Right atrium auricular region (tissue), 2 donors: Measurements from ENCODE around the gene FGF1. TPM values are rescaled to one million over a fixed set of nuclear protein-coding genes. Genes with fewer than 3 reads are reported as not detected.

Source experiments
- DNase-seq: peaks from one replicate; pipeline ENCODE4 v3.0.0-alpha.2; 2019; ENCODE audit warnings: low spot score
- H3K27ac ChIP-seq, 2 donors: fragments of 200-600 bp; sonication (generic); 1 replicate in 1 of 2; 2 replicates in 1 of 2; pipeline ENCODE4 v1.5.1; 2016 to 2019
- H3K27me3 ChIP-seq, 2 donors: fragments of 200-600 bp; sonication (generic); one replicate each; pipeline versions ENCODE4 v1.5.1 to v1.6.0; 2017 to 2019
- H3K36me3 ChIP-seq: fragments of 200-600 bp; sonication (generic); one replicate; pipeline ENCODE4 v1.5.1; 2016
- H3K4me1 ChIP-seq, 2 donors: fragments of 200-600 bp; sonication (generic); one replicate each; pipeline versions ENCODE4 v1.5.1 to v1.6.0; 2017 to 2019
- H3K4me3 ChIP-seq, 2 donors: fragments of 200-600 bp; sonication (generic); 1 replicate in 1 of 2; 2 replicates in 1 of 2; pipeline ENCODE4 v1.5.1; 2017 to 2019; ENCODE audit warnings: mild to moderate bottlenecking in 1 of 2, moderate library complexity in 1 of 2
- H3K9me3 ChIP-seq, 2 donors: fragments of 200-600 bp; sonication (generic); one replicate each; pipeline ENCODE4 v1.5.1; 2019
- total RNA-seq, 2 donors: library from RNA; depleted of rRNA; stranded (reverse); fragments of >200 nt; gene quantifications; one replicate each; pipeline ENCODE4 v1.1.0, GENCODE V29; 2016
- TF ChIP-seq, protein P1 (sequence below), 2 donors: fragments of 200-600 bp; sonication (generic); IDR thresholded peaks; one replicate each; pipeline ENCODE4 v1.5.1; 2019; ENCODE audit warnings: antibody characterized with exemption in 2 of 2

FGF1 gene
- total RNA-seq, 2 donors from 2014 or later = 35.3 to 47.9 TPM

DNA sequence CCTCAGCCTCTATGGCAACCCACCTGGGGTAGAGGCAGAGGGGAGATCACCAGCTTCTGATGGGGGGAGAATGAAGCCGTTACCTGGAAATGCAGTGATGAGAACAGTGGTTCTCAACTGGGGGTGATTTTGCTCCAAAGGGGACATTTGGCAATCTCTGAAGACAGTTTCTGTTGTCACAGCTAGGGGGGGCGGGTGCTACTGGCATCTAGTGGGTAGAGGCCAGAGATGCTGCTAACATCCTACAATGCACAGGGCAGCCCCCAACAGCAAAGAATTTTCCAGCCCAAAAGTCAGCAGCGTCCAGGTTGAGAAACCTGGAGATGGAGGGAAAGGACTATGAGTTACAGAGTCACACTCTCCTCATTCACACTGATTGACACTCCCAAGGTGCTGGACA, 84.5 kb downstream of the FGF1 start:
- Histone ChIP-seq H3K27ac (peak overlapping the region; percentile 54 to 66), H3K4me1 (peaks cover 0 to 12% of the 10 kb centered on the region in 2 donors)

DNA sequence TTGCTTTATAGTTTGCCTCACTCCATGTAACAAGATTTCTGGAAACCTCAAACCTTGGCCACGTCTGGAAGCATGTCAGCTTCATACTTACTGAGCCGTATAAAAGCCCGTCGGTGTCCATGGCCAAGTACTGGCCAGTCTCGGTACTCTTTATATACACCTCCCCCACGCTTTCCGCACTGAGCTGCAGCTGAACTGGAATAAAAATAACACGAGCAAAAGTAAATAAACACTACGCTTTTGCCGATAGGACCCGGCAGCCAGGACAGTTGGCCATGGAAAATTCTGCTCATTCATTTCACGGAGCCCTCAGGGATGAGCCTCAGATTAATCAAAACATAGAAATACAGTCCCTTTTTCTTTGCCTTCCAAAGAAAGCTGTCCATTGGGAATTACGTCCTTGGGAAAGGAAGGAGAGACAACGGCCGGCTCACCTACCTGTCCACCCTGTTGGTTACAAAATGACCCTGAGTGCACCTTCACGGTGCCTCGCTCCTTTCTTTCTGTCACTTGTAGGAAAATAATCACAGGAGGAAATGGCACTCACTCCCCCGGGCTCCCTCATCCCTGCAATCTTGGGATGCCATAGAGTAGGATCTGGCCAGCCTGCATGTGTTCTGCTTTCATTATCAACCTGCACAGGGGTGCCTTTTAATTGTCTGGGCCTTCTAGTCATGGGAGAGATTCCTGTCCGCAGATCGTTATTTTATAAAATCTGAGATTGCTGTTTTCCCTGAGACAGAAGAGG, 85.1 kb downstream of the FGF1 start:
- no peaks in the 10 kb centered on the region for H3K9me3 ChIP-seq
- no peaks in the 10 kb centered on the region for H3K36me3 ChIP-seq
- H3K27ac ChIP-seq = peak overlapping the region; percentile 54 to 66
- peak; percentile 74 for DNase-seq
- H3K4me3 ChIP-seq = peak overlapping the region in 1 of 2 donors; percentile 17
- TF ChIP-seq, protein P1, sequence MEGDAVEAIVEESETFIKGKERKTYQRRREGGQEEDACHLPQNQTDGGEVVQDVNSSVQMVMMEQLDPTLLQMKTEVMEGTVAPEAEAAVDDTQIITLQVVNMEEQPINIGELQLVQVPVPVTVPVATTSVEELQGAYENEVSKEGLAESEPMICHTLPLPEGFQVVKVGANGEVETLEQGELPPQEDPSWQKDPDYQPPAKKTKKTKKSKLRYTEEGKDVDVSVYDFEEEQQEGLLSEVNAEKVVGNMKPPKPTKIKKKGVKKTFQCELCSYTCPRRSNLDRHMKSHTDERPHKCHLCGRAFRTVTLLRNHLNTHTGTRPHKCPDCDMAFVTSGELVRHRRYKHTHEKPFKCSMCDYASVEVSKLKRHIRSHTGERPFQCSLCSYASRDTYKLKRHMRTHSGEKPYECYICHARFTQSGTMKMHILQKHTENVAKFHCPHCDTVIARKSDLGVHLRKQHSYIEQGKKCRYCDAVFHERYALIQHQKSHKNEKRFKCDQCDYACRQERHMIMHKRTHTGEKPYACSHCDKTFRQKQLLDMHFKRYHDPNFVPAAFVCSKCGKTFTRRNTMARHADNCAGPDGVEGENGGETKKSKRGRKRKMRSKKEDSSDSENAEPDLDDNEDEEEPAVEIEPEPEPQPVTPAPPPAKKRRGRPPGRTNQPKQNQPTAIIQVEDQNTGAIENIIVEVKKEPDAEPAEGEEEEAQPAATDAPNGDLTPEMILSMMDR (IDR thresholded peaks at IDR 0.05) = no peak
- H3K4me1 ChIP-seq = peaks cover 0 to 12% of the 10 kb centered on the region in 2 donors
- H3K27me3 ChIP-seq = no peaks in the 10 kb centered on the region

More for the DNA sequence above, 84.5 kb downstream of the FGF1 start:
- Histone ChIP-seq H3K9me3 (no peaks in the 10 kb centered on the region), H3K36me3 (no peaks in the 10 kb centered on the region), H3K27me3 (no peaks in the 10 kb centered on the region), H3K4me3 (no peak overlapping the region)
- DNase-seq = no peak
- TF ChIP-seq, protein P1 (IDR thresholded peaks at IDR 0.05) = peak in 1 of 2 donors; percentile 23

DNA sequence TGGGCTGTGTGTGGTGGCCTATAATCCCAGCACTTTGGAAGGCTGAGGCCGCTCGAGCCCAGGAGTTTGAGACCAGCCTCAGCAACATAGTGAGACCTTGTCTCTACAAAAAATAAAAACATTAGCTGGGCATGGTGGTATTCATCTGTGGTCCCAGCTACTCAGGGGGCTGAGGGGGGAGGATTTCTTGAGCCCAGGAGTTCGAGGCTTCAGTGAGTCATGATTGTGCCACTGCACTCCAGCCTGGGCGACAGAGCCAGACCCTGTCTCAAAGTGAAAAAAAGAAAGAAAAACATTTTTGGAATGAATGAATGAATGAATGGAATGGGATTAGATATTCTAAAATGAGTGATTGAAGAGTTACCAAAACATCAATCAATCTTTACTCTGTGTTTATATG, 85.8 kb downstream of the FGF1 start:
- TF ChIP-seq, protein P1 (IDR thresholded peaks at IDR 0.05) = no peak
- no peak for DNase-seq
- peaks cover 0 to 12% of the 10 kb centered on the region in 2 donors for H3K4me1 ChIP-seq
- H3K27ac ChIP-seq = peak overlapping the region; percentile 8 to 54
- H3K27me3 ChIP-seq = no peaks in the 10 kb centered on the region
- H3K4me3 ChIP-seq = no peak overlapping the region
- H3K9me3 ChIP-seq = no peaks in the 10 kb centered on the region
- no peaks in the 10 kb centered on the region for H3K36me3 ChIP-seq

DNA sequence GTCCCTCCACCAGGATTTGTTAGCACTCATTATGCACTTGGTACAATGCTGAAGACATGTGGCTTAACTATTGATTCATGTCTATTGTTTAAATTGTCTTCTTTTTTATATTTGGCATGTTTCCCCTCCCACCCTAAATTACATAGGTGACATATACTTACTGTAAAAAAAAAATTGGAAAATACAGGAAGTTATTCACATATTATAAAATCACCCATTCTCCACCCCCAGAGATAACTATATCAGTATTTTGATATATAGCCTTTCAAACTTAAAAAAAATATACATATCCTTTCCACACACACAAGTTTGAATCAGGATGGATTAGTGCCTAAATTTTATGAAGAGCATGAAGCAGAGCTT, 87.6 kb downstream of the FGF1 start:
- TF ChIP-seq, protein P1 (IDR thresholded peaks at IDR 0.05) = no peak
- no peaks in the 10 kb centered on the region for H3K36me3 ChIP-seq
- no peak overlapping the region for H3K27ac ChIP-seq
- DNase-seq = no peak
- no peaks in the 10 kb centered on the region for H3K9me3 ChIP-seq
- no peak overlapping the region for H3K4me3 ChIP-seq
- peaks cover 0 to 12% of the 10 kb centered on the region in 2 donors for H3K4me1 ChIP-seq
- no peaks in the 10 kb centered on the region for H3K27me3 ChIP-seq

DNA sequence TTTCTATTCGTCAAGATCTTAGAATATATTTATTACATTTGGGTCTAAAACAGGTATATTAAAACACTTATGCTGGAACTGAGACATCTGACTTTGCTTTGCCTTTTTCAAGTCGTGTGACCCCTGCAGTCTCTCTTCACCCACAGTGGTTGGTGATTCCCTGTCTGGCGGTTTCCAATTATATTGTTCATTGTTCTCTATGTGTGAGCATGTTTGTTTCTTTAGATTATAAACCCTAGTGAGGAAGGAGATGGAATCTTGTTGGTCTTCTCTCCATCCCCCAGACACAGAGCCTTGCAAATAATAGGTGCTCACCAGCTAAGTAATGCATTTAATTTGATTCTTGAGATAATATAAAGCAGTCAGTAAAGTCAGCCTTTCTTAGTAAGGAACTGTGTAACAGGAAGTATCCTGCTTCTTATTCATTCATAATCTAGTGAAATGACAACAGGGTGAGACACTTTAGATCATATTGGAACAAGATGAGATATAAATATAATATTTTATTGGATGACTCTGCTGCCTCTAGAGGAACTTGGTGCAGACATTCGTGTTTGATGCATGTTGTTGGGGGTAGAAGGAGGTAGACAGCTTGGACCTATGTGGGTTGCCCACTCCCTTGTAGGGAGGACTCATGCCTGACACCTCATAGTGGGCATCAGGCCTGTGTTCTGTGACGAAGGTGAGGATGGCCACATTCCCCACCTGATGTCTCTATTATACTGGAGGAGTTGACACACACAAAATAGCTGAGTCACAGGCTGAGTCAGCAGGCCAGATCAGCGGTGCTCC, 88.1 kb downstream of the FGF1 start:
- no peak overlapping the region for H3K4me3 ChIP-seq
- no peaks in the 10 kb centered on the region for H3K36me3 ChIP-seq
- TF ChIP-seq, protein P1 (IDR thresholded peaks at IDR 0.05) = no peak
- no peaks in the 10 kb centered on the region for H3K9me3 ChIP-seq
- peaks cover 0 to 12% of the 10 kb centered on the region in 2 donors for H3K4me1 ChIP-seq
- H3K27ac ChIP-seq = no peak overlapping the region
- H3K27me3 ChIP-seq = no peaks in the 10 kb centered on the region
- DNase-seq = peak; percentile 58
